Stimulated activated CD4-positive, alpha-beta T cell treated with anti-CD3 and anti-CD28 coated beads, Interleukin-2, amount 100 ng/mL, for 48 hours (primary cell): ENCODE data around the gene BCLAF1.

ENCODE experiments used
- DNase-seq, 2 donors: peaks; one replicate each; pipeline ENCODE4 v3.0.0-alpha.2; 2020

BCLAF1 gene

GRCh38 chr6:136307351-136307750, 17.7 kb upstream of the BCLAF1 start:
- no peak for DNase-seq

GRCh38 chr6:136306466-136306865, 16.8 kb upstream of the BCLAF1 start:
- DNase-seq = no peak

DNA sequence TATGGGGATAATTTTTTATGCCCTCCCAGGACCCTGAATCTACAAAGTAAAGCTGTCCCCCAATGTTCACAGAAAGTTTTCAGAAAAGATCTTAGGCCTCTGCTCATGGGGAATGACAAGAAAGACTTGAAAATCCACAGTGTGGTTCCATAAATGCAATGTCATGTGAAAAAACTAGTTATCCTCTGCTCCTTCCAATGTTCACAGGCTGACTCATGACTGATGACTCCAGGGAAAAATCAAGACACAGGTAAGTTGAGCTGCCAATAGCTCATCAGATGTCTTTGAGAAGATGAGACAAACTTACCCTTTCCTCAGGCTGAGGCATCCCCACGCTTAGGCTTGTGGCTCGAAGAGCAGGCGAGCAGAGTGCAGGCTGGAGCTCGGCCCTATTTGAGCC, 14.8 kb upstream of the BCLAF1 start:
- no peak for DNase-seq

DNA sequence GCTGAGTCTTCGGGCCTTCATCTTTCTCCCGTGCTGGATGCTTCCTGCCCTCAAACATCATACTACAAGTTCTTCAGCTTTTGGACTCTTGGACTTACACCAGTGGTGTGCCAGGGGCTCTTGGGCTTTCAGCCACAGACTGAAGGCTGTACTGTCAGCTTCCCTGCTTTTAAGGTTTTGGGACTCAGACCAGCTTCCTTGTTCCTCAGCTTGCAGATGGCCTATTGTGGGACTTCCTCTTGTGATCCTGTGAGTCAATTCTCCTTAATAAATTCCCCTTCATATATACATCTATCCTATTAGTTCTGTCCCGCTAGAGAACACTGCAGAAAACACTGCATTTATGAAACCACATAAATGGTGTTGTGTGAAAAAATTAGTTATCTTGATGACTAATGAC, 13.9 kb upstream of the BCLAF1 start:
- no peak for DNase-seq

- no peak for DNase-seq
These were observed 5.0 kb upstream of the BCLAF1 start for GRCh38 chr6:136294621-136295020.

DNA sequence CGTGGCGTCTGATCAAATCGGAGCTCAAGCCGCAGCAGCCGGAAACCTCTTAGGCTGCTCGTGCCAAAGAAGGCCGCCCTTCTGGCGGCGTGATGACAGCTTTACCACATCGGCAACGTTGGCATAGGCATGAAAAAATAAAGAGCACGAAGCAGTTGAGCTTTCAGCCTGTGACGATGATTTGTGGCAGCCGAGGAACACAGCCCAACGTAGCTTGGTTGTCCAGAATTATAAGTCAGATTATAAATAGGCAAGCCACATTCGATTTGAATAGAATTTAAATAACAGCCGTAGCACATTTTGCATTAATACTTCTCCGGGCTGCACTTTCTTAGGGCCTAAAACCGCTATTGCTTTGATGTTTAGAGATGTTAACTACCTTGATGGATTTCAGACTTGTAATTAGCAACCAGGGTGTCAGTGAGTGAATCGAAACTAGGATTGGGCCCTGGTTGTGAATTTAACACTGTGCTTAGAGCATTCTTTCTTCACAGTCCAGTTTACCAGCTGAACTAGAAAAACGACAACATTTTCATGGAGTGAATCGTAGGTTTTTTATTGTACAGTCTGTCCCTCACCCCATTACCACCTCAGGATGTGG, 864 bp upstream of the BCLAF1 start:
- DNase-seq = peak; percentile 49 to 61

GRCh38 chr6:136289327-136289578, 393 bp downstream of the BCLAF1 start:
- DNase-seq = peak; percentile 84 to 90

- peak; percentile 63 to 77 for DNase-seq
These were observed 900 bp downstream of the BCLAF1 start for GRCh38 chr6:136288566-136289326.

DNA sequence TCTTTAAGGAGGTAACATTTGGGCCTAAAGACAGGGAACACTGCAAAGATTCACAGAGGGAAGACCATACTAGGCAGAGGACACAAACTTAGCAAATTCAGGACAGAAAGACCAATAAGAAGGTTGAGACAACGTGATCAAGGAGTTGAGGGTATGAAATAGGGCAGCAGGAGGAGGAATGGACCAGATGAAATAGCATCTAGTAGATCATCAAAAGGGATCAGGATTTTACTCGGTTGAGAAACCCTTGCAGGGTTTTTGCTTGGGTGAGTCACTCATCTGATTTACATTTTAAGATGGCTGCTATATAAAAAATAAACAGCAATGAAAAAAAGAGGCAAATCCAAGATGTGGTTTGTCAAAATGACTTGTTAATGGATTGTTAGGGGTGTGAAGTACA, 4.7 kb downstream of the BCLAF1 start:
- no peak for DNase-seq

- no peak for DNase-seq
These were observed 6.7 kb downstream of the BCLAF1 start for GRCh38 chr6:136282906-136283305.

DNA sequence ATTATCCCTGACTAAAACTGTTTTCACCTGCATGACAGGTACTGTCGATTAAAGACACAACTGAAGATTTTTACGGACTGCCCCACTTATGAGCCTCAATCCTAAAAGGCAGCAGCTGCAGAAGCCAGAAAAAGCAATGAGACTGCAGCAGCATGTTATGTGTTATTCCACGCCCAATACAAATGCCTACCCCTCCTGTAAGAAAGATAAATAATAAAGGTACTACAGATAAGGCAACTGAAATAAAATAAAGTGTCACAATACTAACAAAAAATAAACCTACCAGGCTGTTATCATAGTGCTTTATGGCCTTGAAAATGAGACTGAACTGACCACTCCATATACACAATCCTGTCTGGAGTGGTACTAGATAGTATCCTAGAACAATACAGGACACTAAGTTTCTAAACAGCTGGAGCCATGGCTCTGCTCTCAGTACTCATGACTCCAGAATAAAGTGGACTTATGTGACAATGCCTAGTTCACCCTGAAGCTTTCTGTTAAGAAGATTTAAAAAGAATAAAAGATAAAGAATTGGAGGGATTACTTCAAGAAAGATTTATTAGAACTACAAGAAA, 9.5 kb downstream of the BCLAF1 start:
- no peak for DNase-seq

DNA sequence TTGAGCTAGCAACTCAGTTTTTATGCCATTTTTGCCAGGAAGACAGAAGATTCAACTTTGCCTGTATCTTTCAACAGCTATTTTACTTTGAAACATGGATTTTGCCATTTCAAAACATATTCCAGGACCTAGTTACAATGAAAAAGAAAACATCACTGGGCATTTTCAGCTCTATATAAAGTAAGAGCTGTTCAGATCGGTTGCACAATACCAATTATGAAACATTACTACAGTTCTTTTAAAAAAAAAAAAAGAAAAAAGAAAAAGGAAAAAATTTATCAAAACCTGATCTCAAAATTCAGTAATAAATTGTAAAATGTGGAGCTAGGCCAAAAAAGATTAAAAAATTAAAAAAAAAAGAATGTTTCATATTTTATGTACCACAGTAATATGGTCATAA, 15.6 kb downstream of the BCLAF1 start:
- DNase-seq = no peak

GRCh38 chr6:136265101-136265500, 24.5 kb downstream of the BCLAF1 start:
- no peak for DNase-seq

GRCh38 chr6:136262940-136263339, 26.7 kb downstream of the BCLAF1 start:
- no peak for DNase-seq

DNA sequence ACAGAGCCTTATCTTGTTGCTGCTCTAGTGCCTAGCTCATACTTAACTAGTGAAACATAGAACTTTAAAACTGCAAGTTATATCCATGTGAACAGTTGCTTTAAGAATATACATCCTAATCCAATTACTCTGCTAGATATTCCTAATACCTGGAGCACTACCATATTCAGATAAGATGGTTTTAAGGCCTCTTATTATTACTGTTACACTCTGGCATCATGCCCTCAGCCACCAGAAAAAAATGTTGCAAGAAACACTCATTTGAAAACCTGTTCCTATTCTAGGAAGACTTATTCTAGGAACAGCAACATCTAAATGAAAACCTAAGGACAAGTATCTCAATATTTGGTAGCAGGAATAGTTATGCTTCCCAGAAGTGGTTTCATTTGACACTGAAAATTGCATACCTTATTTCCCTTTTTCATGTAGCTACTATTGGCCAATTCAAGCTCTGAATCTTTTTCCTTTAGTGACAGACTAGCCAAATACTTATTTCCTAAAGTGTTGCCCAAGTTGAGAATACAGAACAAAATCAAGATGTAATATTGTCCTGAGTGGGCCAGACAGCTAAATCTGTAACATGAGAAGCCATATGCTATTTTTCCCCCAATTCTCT, 34.7 kb downstream of the BCLAF1 start:
- no peak for DNase-seq

DNA sequence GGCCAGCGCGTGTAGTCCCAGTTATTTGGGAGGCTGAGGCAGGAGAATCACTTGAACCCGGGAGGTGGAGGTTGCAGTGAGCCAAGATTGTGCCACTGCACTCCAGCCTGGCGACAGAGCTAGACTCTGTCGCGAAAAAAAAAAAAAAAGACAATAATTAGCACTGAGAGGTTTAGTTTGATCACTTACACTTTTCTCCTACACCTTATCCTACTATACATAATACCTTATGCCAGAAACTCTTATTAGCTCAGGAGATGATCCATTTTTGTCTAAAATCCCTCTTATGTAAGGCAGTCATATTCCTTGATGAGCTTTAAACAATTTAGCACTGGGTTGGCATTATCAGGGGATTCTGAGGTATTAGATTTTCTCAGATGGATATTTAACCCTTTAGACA, 35.9 kb downstream of the BCLAF1 start:
- DNase-seq = no peak

- no peak for DNase-seq
These were observed 37.2 kb downstream of the BCLAF1 start for GRCh38 chr6:136252441-136252840.

GRCh38 chr6:136251394-136251793, 38.3 kb downstream of the BCLAF1 start:
- no peak for DNase-seq

DNA sequence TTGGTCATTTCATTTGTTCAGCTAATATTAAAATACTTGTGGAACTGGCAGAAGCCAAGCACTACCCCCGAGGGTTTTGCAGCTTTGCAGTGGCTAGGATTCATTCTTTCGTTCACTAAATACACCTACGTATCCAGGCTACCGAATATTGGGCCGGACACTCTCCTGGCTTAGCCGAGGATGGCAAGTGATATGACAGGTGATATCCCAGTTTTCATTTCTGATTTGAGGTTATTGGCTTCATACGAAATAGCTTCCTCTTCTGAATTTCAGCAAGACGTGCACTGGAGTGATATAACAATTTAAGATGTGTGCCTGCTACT, 39.0 kb downstream of the BCLAF1 start:
- no peak for DNase-seq

DNA sequence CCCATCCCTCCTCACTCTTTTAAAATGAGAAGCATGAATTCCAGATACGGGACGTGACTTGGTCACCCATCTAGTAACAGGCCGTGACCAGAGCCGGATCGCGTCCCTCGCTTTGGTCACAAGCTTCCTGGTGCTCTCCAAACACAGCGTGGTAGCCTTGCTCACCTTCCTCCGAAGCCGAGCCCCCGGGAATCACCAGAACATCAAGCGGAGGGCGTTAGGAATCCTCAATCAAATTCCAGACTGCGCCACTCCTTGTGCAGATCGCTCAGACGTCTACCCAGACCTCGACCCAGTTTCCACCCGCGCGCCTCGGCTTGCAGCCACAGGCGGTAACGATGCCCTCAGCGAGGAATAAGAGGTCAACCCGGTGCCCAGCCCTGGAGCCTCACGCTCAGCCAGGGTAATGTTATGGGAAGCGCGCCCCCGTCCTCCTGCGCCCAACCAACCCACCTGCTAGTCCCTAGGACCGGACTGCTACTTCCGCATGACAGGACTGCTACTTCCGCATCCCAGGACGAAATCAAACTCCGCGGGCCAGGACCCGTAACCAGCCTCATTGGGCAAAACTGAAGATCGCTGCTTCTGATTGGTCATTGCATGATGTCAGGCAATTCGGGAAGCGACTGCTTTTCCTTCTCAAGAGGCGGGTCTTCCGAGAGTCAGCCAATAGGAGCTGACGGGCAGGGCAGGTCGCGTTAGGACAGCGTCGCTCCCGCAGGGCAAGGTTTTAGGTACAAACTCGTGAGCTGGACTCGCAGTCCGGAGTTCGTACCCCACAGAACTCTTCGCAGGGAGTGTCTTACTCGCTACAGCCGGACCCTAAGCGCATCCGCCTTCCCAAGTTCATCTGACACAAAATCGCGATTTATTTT, 39.6 kb downstream of the BCLAF1 start, which contains the start of gene MTFR2:
MTFR2 (minus strand) TSS at position 501 of the 875 bp plus-strand sequence. CDS start 1,212 bp downstream, outside the sequence.
- peak; percentile 79 to 84 for DNase-seq

DNA sequence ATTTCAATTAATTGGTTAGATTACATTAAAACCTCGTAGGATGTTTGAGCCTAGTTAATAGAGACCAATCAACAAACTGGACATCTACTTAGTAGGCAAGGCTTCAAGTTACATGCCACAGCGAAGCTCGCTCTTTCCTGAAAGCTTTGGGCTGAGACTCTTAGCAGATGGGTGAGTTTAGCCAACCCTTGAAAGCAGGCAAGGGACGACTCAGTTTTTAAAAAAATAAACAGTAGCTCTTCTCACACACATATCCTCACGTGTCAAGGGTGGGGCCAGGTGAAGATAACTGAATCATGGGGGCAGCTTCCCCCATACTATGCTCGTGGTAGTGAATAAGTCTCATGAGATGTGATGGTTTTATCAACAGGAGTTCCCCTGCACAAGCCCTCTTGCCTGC, 40.3 kb downstream of the BCLAF1 start:
- no peak for DNase-seq

GRCh38 chr6:136244061-136244616, 45.5 kb downstream of the BCLAF1 start:
- DNase-seq = no peak
